AG20443 (cell line): ENCODE data around the gene NFILZ.

Experiments used
- DNase-seq: peaks from one replicate; pipeline ENCODE4 v3.0.0; 2012; ENCODE audit warnings: low spot score, mixed read lengths

Gene NFILZ

GRCh38 chr19:8629996-8630683, at the start of gene NFILZ:
NFILZ (plus strand) TSS chr19:8630633; CDS start chr19:8676766, 46,133 bp downstream.
- DNase-seq = no peak

- DNase-seq = peak; percentile 83
These were observed 49.6 kb upstream of the NFILZ start for GRCh38 chr19:8580710-8581281.

- no peak for DNase-seq
These were observed 45.2 kb upstream of the NFILZ start for GRCh38 chr19:8584965-8585893.

- DNase-seq = peak; percentile 55
These were observed 44.3 kb upstream of the NFILZ start for GRCh38 chr19:8585894-8586750.

- DNase-seq = no peak
These were observed 41.2 kb upstream of the NFILZ start for GRCh38 chr19:8589177-8589714.

GRCh38 chr19:8592231-8593009, 38.0 kb upstream of the NFILZ start:
- DNase-seq = peak; percentile 95

GRCh38 chr19:8593931-8594330, 36.5 kb upstream of the NFILZ start:
- no peak for DNase-seq

- no peak for DNase-seq
These were observed 34.8 kb upstream of the NFILZ start for GRCh38 chr19:8595651-8596050.

- no peak for DNase-seq
These were observed 34.3 kb upstream of the NFILZ start for GRCh38 chr19:8596168-8596567.

- no peak for DNase-seq
These were observed 30.4 kb upstream of the NFILZ start for GRCh38 chr19:8600064-8600463.

- DNase-seq = no peak
These were observed 29.6 kb upstream of the NFILZ start for GRCh38 chr19:8600816-8601215.

- DNase-seq = no peak
These were observed 28.6 kb upstream of the NFILZ start for GRCh38 chr19:8601796-8602195.

GRCh38 chr19:8605514-8605913, 24.9 kb upstream of the NFILZ start:
- DNase-seq = no peak

GRCh38 chr19:8607386-8607785, 23.0 kb upstream of the NFILZ start:
- DNase-seq = peak; percentile 83

- DNase-seq = no peak
These were observed 21.5 kb upstream of the NFILZ start for GRCh38 chr19:8608941-8609278.

- peak; percentile 82 for DNase-seq
These were observed 21.0 kb upstream of the NFILZ start for GRCh38 chr19:8609279-8610040.

- DNase-seq = peak; percentile 59
These were observed 20.1 kb upstream of the NFILZ start, which contains the start of gene ADAMTS10 for GRCh38 chr19:8610041-8610935. ADAMTS10 (minus strand) TSS chr19:8610715; CDS start chr19:8605710, 5,005 bp downstream.

GRCh38 chr19:8610936-8611300, 19.5 kb upstream of the NFILZ start:
- DNase-seq = no peak

- DNase-seq = no peak
These were observed 19.0 kb upstream of the NFILZ start for GRCh38 chr19:8611391-8611876.
